ENCODE measurements around the gene PAX6.

DNA sequence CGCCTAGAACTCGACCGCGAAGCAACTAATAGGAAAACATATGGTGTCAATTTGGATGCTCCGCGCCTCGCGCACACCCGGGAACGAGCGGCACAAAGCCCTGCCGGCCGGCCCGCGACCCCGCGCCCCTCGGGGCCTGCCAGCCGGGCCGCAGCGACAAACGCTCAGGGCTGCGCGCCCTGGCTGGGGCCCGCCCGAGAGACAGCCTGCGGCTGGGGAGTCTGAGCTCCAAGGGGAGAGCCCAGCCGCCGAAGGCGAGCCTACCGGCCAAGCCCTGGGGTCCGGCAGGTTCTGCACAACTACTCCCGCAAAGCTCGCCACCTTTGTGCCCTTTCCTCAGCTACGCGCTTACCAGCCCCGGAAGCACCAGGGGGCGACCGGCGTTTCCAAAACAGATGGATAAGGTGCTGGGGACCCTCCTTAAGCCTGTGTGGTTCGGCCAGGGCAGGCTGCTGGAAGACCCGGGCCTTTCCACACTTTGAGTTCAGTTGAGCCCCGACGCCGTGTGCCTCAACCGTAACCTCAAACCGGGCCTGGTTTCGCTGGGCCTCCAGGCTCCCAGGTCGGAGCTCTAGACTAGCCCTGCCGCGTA, 6.0 kb downstream of the PAX6 start:
- no peak for TF ChIP-seq POLR2AphosphoS5 (IDR thresholded peaks at IDR 0.05)
- TF ChIP-seq, protein P1, sequence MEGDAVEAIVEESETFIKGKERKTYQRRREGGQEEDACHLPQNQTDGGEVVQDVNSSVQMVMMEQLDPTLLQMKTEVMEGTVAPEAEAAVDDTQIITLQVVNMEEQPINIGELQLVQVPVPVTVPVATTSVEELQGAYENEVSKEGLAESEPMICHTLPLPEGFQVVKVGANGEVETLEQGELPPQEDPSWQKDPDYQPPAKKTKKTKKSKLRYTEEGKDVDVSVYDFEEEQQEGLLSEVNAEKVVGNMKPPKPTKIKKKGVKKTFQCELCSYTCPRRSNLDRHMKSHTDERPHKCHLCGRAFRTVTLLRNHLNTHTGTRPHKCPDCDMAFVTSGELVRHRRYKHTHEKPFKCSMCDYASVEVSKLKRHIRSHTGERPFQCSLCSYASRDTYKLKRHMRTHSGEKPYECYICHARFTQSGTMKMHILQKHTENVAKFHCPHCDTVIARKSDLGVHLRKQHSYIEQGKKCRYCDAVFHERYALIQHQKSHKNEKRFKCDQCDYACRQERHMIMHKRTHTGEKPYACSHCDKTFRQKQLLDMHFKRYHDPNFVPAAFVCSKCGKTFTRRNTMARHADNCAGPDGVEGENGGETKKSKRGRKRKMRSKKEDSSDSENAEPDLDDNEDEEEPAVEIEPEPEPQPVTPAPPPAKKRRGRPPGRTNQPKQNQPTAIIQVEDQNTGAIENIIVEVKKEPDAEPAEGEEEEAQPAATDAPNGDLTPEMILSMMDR (IDR thresholded peaks at IDR 0.05) = no peak

Measured in stomach (tissue), 4 donors.